Transverse colon (tissue), 4 donors: ENCODE measurements around the gene FAM200B.
"Not testable (repeated sequence)": the region's sequence is repeated elsewhere in the genome, so short reads cannot be mapped to it uniquely, and the experiment has no call there.

Source experiments
- EP300 ChIP-seq: sonication (generic); formaldehyde crosslinking; IDR thresholded peaks from one replicate; pipeline ENCODE4 v1.6.1; 2017; ENCODE audit warnings: antibody characterized with exemption, low read depth
- POLR2A ChIP-seq: fragments of 450-650 bp; IDR thresholded peaks from one replicate; pipeline ENCODE4 v1.6.1; 2016; ENCODE audit warnings: antibody characterized with exemption, mild to moderate bottlenecking, moderate library complexity
- POLR2AphosphoS5 ChIP-seq, 3 donors: sonication (generic); formaldehyde crosslinking; IDR thresholded peaks; one replicate each; pipeline ENCODE4 v1.6.1; 2016; ENCODE audit warnings: antibody characterized with exemption in 3 of 3
- TF ChIP-seq, protein P1 (sequence below), 5 experiments: fragments of 200-600 bp in 3 of 5; fragments of 450-650 bp in 2 of 5; sonication (generic) in 3 of 5; IDR thresholded peaks; 1 replicate in 2 of 5; 2 replicates in 3 of 5; pipeline ENCODE4 v1.5.1; 2016 to 2017; ENCODE audit warnings: antibody characterized with exemption in 5 of 5, inconsistent platforms in 3 of 5, mild to moderate bottlenecking in 2 of 5, moderate library complexity in 1 of 5

DNA sequence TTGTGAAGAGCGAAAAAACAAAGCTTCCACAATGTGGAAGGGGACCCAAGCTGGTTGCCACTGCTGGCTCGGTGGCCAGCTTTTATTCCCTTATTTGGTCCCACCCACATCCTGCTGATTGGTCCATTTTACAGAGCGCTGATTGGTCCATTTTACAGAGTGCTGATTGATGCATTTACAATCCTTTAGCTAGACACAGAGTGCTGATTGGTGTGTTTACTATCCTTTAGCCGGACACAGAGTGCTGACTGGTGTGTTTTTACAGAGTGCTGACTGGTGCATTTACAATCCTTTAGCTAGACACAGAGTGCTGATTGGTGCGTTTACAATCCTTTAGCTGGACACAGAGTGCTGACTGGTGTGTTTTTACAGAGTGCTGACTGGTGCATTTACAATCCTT, 51.4 kb downstream of the FAM200B start:
- TF ChIP-seq POLR2AphosphoS5 (IDR thresholded peaks at IDR 0.05); EP300; POLR2A: not testable (repeated sequence)
- TF ChIP-seq, protein P1, sequence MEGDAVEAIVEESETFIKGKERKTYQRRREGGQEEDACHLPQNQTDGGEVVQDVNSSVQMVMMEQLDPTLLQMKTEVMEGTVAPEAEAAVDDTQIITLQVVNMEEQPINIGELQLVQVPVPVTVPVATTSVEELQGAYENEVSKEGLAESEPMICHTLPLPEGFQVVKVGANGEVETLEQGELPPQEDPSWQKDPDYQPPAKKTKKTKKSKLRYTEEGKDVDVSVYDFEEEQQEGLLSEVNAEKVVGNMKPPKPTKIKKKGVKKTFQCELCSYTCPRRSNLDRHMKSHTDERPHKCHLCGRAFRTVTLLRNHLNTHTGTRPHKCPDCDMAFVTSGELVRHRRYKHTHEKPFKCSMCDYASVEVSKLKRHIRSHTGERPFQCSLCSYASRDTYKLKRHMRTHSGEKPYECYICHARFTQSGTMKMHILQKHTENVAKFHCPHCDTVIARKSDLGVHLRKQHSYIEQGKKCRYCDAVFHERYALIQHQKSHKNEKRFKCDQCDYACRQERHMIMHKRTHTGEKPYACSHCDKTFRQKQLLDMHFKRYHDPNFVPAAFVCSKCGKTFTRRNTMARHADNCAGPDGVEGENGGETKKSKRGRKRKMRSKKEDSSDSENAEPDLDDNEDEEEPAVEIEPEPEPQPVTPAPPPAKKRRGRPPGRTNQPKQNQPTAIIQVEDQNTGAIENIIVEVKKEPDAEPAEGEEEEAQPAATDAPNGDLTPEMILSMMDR (IDR thresholded peaks at IDR 0.05), result not testable (repeated sequence)
